DOHH2 (cell line): Measurements from ENCODE around the gene ACYP2.

Experiments
- CTCF ChIP-seq: fragments of 200-600 bp; sonication (generic); IDR thresholded peaks from one replicate; pipeline ENCODE4 v1.5.1; 2014; ENCODE audit warnings: antibody characterized with exemption, mild to moderate bottlenecking, low read depth, low read length; ENCODE audit not compliant: poor library complexity, severe bottlenecking
- EZH2phosphoT487 ChIP-seq: fragments of 200-600 bp; sonication (generic); IDR thresholded peaks from 2 replicates; pipeline ENCODE4 v1.6.1; 2017; ENCODE audit warnings: borderline replicate concordance, mild to moderate bottlenecking, antibody characterized with exemption, low read length, moderate library complexity, mixed read lengths

GRCh38 chr2:54158311-54158710 lies 42.9 kb downstream of the ACYP2 start:
- TF ChIP-seq CTCF (no peak), EZH2phosphoT487 (no peak)
